Vagina (tissue), 2 donors: ENCODE results near the gene BCAS3.

ENCODE experiments used
- POLR2A ChIP-seq, 2 donors: fragments of 450-650 bp; IDR thresholded peaks; one replicate each; pipeline ENCODE4 v1.6.1; 2017; ENCODE audit warnings: antibody characterized with exemption in 2 of 2, mild to moderate bottlenecking in 2 of 2, moderate library complexity in 2 of 2
- POLR2AphosphoS5 ChIP-seq, 2 donors: sonication (generic); formaldehyde crosslinking; IDR thresholded peaks; one replicate each; pipeline ENCODE4 v1.9.0; 2017; ENCODE audit warnings: antibody characterized with exemption in 2 of 2, mild to moderate bottlenecking in 2 of 2, low read depth in 1 of 2; ENCODE audit not compliant: insufficient read depth in 1 of 2

GRCh38 chr17:60759756-60760155 lies 82.1 kb downstream of the BCAS3 start:
- TF ChIP-seq POLR2AphosphoS5 (IDR thresholded peaks at IDR 0.05; ENCODE audit: insufficient read depth in 1 of 2, low read depth in 1 of 2) (no peak), POLR2A (IDR thresholded peaks at IDR 0.05) (no peak)
